ENCODE results near the gene CEP164.
A peak's percentile ranks its signal among the peaks of the same experiment; 100 is the strongest.
"Not testable (repeated sequence)": the region's sequence is repeated elsewhere in the genome, so short reads cannot be mapped to it uniquely, and the experiment has no call there.

The CEP164 gene

GRCh38 chr11:117443266-117444186 lies 115.9 kb downstream of the CEP164 start:
- DNase-seq: peak in 1 of 2 donors; percentile 24

DNA sequence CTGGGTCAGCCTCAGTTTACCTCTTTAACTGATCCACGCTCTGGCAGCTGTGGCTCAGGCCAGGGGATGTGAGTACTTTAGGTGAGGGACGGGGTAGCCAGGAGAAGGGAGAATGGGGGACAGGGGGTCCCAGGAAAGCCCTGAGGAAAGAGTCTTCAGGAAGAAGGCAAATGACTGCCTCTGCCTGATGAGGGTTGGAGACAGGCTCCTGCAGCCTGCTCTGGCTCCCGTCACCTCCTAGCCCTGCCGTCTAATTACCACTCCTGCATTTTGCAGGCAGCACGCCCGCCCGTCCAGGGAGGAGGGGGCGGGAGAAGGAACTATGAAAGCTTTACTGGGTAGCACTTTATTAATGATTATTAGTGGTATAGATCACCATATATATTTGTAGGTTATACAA lies 116.6 kb downstream of the CEP164 start:
- no peak for DNase-seq

DNA sequence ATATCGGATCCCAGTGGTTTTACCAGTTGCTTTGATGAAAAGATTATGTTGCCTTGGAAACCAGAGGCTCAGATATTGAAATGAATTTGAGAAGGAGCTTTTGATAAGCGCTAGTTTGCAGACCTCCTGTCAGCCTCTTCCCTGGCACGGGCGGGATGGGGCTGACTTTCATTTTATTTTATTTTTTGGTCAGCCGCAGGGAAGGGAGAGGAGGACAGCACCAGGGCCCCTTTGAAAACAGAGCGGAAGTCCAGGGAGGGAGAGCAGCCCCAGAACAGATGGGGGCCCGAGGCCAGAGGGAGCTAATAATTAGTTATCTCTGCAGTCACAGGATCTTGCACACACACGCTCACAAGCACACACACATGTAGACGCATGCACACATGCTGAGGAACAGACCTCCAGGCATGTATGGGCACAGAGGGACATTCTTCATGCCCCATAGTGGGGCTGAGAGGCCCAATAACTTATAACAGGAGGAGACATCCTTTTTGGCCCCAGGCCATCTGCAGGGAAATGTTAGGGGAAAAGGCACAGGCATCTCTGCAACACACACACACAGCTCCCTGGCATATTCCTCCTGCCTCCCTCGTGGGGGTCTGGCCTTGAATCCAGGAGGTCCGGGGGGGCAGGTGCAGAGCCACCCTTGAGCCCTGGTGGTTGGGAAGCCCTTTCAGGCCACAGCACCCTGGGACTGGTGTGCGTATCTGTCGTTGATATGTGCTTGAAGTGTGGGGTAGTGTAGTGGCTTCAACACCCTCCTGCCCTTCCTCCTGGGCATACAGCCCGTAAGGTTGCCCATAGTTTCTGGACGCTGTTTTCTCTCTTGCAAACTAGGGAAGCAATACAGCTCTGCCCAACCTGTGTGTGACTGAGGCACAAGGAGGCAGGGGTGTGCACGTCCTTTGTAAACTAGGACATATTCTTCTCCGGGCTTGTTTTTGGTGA lies 117.3 kb downstream of the CEP164 start:
- DNase-seq: no peak

GRCh38 chr11:117449111-117449693 lies 121.5 kb downstream of the CEP164 start:
- DNase-seq: no peak

DNA sequence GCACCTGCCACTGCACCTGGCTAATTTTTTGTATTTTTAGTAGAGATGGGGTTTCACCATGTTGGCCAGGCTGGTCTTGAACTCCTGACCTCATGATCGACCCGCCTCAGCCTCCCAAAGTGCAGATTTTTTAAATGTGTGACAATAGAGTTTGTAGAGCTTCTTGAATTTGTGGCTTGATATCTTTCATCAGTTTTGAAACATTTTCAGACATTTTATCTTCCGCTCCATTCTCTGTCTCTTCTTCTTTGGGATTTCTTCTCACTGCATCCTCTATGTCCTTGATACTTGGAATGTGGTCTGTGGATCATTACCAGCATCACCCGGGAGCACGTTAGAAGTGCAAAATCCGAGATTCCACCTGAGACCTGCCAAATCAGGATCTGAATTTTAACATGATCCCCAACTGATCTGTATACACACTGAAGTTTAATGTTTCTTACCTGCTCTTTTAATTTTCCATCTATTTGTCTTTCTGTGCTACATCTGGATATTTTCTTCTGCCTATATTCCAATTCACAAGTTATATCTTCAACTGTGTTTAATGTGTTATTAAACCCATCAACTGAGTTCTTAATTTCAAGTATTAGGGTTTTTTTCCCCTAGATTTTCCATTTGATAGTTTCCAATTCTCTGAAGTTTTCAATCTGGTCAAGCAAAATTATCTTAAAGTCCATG lies 126.4 kb downstream of the CEP164 start:
- no peak for DNase-seq

- DNase-seq: no peak
Measured at GRCh38 chr11:117454564-117454917, 126.9 kb downstream of the CEP164 start.

DNA sequence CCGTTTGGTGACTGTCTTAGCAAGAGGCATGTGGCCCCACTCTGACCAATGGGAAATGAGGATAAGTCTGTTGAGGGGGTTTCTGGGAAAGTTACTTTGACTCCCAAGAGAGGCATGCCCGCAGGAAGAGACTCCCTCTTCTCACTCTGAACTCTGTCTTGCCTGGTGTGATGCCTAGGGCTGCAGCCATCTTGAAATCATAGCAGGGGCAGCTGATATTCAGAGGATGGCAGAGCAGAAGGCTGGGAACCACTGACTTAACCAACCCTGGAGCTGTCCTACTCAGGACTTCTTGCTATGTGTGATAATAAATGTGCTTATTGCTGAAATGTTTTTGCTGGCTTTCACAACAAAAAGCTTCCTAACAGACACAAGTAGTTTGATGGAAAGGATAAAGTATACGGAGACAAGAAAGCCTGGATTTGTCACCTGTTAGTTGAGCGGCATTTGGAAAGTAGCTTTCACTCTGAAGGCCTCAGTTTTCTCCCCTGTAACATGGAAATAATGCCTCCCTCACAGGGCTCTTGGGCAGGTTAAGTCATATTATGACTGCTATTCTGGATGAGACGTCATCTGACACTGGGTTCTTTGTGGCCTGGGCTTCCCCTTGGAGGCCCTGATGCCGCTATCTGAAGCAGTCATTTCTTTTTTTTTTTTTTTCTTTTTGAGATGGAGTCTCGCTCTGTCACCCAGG lies 128.5 kb downstream of the CEP164 start:
- peak; percentile 4 to 24 for DNase-seq

GRCh38 chr11:117456721-117457029 lies 129.0 kb downstream of the CEP164 start:
- DNase-seq: not testable (repeated sequence)

DNA sequence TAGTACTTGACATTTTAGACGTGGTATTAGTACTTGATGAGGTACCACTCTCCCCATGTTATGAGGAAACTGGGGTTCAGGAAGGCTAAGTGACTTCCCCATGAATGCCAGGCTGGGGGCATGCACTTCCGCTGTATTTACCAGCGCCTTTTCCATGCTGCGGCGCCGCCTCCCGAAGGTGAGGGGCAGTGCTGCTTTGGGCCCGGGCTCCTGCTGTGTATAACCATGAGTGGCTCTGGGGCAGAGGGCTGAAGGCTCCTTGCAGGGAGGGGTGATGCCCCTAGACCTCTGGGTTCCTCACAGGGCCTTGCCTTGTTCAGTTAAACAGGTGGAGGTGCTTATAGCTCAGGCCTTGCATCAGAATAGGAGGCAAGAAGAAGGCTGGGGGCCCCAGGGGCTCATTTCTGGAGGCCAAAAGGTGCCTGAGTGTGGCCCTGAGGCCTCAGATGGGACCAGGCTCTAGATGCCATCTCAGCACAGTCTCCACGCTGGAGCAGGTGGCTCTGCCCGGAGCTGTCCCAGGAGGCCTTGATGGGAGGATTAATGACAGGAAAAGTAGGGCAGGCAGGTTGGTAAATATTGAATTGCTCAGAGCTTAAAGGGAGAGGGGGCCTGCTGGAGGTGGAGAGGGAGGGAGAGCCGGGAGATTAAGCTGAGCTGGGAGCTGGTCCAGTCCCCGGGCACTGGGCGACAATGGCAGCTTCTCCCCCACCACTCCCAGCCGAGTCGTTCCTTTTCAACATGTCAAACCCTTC lies 129.6 kb downstream of the CEP164 start:
- DNase-seq: no peak

GRCh38 chr11:117457835-117458234 lies 130.2 kb downstream of the CEP164 start:
- DNase-seq: no peak

- peak in 1 of 2 donors; percentile 37 for DNase-seq
Measured at GRCh38 chr11:117458275-117459122, 130.8 kb downstream of the CEP164 start.

- DNase-seq: no peak
Measured at GRCh38 chr11:117459123-117459978, 131.7 kb downstream of the CEP164 start.

DNA sequence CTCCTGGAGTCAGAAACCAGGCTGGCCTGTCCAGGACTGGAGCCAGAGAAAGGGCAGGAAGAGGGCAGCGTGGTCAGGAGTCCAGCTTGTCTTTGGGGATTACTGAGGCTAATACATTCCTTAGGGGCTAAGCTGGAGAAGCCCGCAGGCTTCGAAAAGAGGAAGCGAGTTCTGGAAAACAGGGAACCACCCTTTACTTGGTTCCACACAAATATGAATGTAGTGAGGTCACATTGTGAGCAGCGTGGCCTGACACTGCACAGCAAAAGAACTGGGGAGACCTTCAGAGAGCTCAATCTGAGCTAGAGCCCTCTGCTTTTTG lies 132.3 kb downstream of the CEP164 start:
- no peak for DNase-seq

DNA sequence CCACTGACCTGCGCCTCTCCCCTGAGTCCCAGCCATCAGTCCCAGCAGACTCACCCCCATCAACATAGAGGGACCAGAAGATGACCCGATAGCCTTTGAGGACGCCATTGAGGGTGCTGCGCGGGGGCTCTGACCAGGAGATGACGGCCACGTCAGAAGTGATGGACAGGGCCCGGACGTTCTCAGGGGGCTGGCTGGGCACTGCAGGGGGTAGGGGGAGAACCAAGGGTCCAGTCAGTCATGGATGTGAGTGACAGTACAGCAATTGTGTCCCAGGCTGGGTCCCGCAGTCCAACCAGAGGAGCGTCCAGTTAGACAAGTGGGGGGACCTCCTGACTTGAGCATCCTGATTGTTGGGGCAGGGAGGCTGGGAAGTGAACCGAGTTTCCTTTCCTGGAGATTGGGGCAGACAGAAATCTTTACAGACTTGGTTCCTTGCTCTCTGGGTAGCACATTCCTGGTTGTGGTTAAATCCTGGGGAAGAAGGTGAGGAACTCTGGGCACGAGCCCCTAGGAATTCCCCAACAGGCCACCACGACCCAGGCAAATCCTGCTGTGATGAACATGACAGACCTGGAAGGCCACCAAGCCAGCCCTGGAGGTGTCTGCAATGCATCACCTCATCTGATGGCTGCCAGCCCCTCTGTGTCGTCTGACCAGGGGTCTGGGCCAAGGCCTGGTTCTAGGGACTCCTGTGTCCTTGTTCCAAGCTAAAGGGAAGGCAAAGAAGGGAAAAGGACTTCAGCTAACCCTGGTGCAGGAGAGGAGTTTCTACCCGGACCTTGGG lies 133.9 kb downstream of the CEP164 start:
- DNase-seq: no peak

GRCh38 chr11:117462183-117462863 lies 134.7 kb downstream of the CEP164 start:
- DNase-seq: no peak

DNA sequence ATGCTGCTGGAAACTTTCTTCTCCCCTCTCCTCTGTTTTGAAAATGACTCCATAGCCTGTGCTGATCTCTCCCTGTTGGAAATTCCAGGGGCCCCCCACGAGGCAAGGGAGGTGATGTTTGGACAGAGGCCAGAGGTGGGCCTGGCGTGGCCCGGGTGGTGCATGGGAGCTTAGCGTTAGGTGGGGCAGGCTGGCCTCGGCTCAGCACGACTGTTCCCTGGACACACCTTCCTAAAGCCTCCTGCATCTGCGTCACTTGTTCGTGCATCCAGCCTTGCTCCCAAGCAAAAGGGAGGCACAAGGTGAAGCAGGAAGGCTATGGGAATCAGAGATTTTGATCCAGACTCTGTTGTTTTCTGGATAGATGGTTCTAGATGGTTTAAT lies 135.2 kb downstream of the CEP164 start:
- no peak for DNase-seq
